Gastroesophageal sphincter (tissue), 4 donors: Measurements from ENCODE around the gene LAMB4. TPM values are rescaled to one million over a fixed set of nuclear protein-coding genes. Genes with fewer than 3 reads are reported as not detected.

Experiments
- ATAC-seq: fragments of 150-250 bp; one replicate; pipeline ENCODE4 v1.9.1; 2016; ENCODE audit warnings: mild to moderate bottlenecking, moderate library complexity
- H3K27ac ChIP-seq, 4 donors: fragments of 200-600 bp; sonication (generic) in 3 of 4; 1 replicate in 3 of 4; 2 replicates in 1 of 4; pipeline ENCODE4 v1.5.1; 2016 to 2019
- H3K27me3 ChIP-seq: fragments of 200-600 bp; sonication (generic); one replicate; pipeline ENCODE4 v1.5.1; 2019
- H3K36me3 ChIP-seq, 2 donors: fragments of 200-600 bp; sonication (generic); one replicate each; pipeline ENCODE4 v1.5.1; 2019; ENCODE audit warnings: control low read depth in 1 of 2
- H3K4me1 ChIP-seq, 3 donors: fragments of 200-600 bp; sonication (generic); 1 replicate in 2 of 3; 2 replicates in 1 of 3; pipeline ENCODE4 v1.5.1; 2016 to 2019; ENCODE audit warnings: control low read depth in 2 of 3
- H3K4me3 ChIP-seq, 2 donors: fragments of 200-600 bp; sonication (generic); one replicate each; pipeline ENCODE4 v1.5.1; 2019; ENCODE audit warnings: mild to moderate bottlenecking in 1 of 2, moderate library complexity in 1 of 2
- H3K9me3 ChIP-seq, 3 donors: fragments of 200-600 bp; sonication (generic); one replicate each; pipeline ENCODE4 v1.5.1; 2017 to 2019; ENCODE audit warnings: control low read depth in 2 of 3
- EP300 ChIP-seq: sonication (generic); formaldehyde crosslinking; IDR thresholded peaks from one replicate; pipeline ENCODE4 v1.6.1; 2017; ENCODE audit warnings: antibody characterized with exemption, mild to moderate bottlenecking
- POLR2A ChIP-seq, 2 donors: fragments of 450-650 bp; IDR thresholded peaks; one replicate each; pipeline ENCODE4 v1.6.1; 2017; ENCODE audit warnings: antibody characterized with exemption in 2 of 2, mild to moderate bottlenecking in 2 of 2, moderate library complexity in 1 of 2
- POLR2AphosphoS5 ChIP-seq: sonication (generic); formaldehyde crosslinking; IDR thresholded peaks from one replicate; pipeline ENCODE4 v1.6.1; 2017; ENCODE audit warnings: antibody characterized with exemption
- WGBS, 2 donors: methylation state at CpG; one replicate each; pipeline ENCODE4 v1.1.5; 2018; ENCODE audit warnings: low coverage in 1 of 2; 5-methylcytosine and 5-hydroxymethylcytosine counted together
- total RNA-seq, 4 donors: library from RNA; depleted of rRNA; stranded (reverse); fragments of >200 nt; gene quantifications; one replicate each; pipeline ENCODE4 v1.1.0, GENCODE V29; 2016
- TF ChIP-seq, protein P1 (sequence below), 4 experiments: fragments of 200-600 bp in 2 of 4; fragments of 450-650 bp in 2 of 4; sonication (generic) in 1 of 4; IDR thresholded peaks; one replicate each; pipeline ENCODE4 v1.5.1; 2017 to 2019; ENCODE audit warnings: antibody characterized with exemption in 4 of 4, mild to moderate bottlenecking in 2 of 4, moderate library complexity in 2 of 4

LAMB4 gene
- total RNA-seq, 4 donors from 2014 or later, result 0.23 to 0.82 TPM; not detected in 2

DNA sequence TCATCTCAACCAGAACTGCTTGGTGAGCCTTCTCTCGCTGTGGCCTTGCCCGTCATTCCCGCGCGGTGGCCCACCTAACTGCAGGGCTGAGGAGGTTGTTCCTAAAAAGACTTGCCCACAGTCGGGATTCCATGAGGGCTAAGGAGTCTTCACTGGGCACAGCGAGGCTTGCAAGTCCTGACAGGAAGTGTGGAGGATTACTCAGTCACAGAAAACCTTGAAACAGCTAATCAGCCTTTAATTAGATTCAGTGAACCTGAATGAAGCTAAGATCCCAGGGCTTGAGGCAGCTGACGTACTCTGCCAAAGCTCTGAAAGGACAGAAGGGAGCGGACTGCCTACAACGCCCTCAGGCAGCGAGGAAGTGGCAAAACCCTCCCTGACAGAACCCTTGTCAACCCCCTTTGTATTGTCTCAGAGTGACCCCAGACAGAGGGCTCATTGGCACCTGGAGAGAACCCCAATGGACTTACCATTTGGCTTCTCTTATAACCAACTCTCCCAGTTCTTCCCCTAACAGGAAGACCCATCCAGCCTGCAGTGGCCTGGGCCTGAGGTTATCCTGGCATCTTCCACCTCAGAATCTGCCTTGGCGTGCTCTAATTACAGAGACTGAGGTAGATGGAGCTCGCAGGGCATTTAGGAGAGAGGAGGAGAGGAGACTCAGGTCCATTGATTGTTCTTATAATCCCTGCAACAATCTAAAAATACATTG lies 2.5 kb upstream of the LAMB4 start:
- Histone ChIP-seq H3K27me3 (no peaks in the 10 kb centered on the region), H3K4me3 (no peak overlapping the region), H3K4me1 (no peaks in the 10 kb centered on the region), H3K36me3 (no peaks in the 10 kb centered on the region), H3K9me3 (no peaks in the 10 kb centered on the region), H3K27ac (no peak overlapping the region)
- WGBS, 2 donors, result 90 to 100% methylated on average over 3 to 5 of the region's 13 CpGs
- ATAC-seq, result no peak
- TF ChIP-seq EP300 (no peak), POLR2A (IDR thresholded peaks at IDR 0.05) (no peak), POLR2AphosphoS5 (no peak)
- TF ChIP-seq, protein P1, sequence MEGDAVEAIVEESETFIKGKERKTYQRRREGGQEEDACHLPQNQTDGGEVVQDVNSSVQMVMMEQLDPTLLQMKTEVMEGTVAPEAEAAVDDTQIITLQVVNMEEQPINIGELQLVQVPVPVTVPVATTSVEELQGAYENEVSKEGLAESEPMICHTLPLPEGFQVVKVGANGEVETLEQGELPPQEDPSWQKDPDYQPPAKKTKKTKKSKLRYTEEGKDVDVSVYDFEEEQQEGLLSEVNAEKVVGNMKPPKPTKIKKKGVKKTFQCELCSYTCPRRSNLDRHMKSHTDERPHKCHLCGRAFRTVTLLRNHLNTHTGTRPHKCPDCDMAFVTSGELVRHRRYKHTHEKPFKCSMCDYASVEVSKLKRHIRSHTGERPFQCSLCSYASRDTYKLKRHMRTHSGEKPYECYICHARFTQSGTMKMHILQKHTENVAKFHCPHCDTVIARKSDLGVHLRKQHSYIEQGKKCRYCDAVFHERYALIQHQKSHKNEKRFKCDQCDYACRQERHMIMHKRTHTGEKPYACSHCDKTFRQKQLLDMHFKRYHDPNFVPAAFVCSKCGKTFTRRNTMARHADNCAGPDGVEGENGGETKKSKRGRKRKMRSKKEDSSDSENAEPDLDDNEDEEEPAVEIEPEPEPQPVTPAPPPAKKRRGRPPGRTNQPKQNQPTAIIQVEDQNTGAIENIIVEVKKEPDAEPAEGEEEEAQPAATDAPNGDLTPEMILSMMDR (IDR thresholded peaks at IDR 0.05), result no peak

DNA sequence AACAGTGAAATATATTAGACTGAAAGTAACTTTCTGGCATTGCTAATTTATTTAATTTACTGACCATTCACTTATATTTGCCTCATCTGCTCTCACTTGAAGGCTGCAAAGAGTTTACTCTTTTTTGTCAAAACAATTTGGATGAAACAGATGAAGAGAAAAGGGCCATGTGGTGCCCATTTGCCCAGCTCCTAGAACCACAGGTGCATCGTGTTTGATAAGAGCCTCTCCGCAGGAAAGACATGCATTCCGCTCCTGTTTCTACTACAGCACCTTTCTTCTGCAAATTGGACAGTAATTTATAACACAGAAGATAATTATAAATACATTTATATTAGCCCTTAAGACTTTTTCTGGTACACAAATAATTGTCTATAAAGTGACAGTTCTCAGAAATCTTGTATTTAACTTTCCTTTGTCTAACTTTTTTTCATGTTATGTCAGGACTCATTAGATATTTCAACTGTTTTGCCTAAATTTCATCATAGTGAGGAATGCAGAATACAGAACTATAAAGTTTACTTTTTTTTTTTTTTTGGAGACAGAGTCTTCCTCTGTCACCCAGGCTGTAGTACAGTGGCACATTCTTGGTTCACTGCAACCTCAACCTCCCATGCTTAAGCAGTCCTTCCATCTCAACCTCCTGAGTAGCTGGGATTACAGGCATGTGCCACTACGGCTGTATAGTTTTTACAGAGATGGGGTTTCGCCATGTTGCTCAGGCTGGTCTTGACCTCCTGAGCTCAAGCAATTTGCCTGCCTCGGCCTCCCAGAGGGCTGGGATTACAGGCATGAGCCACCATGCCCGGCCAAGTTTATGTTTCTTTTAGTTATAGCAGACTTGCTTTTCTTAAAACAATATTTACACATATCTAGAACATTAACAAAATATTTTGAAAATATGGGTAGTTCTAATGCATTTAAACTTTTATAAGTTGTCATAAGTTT lies 869 bp downstream of the LAMB4 start:
- no peak overlapping the region for H3K27ac ChIP-seq
- 64 to 84% methylated on average over 6 to 7 of the region's 7 CpGs for WGBS, 2 donors
- TF ChIP-seq EP300 (no peak), POLR2AphosphoS5 (no peak), POLR2A (IDR thresholded peaks at IDR 0.05) (no peak)
- TF ChIP-seq, protein P1 (IDR thresholded peaks at IDR 0.05), result no peak
- no peak for ATAC-seq
- no peaks in the 10 kb centered on the region for H3K9me3 ChIP-seq
- H3K4me1 ChIP-seq, result no peaks in the 10 kb centered on the region
- no peaks in the 10 kb centered on the region for H3K27me3 ChIP-seq
- H3K4me3 ChIP-seq, result no peak overlapping the region
- no peaks in the 10 kb centered on the region for H3K36me3 ChIP-seq

DNA sequence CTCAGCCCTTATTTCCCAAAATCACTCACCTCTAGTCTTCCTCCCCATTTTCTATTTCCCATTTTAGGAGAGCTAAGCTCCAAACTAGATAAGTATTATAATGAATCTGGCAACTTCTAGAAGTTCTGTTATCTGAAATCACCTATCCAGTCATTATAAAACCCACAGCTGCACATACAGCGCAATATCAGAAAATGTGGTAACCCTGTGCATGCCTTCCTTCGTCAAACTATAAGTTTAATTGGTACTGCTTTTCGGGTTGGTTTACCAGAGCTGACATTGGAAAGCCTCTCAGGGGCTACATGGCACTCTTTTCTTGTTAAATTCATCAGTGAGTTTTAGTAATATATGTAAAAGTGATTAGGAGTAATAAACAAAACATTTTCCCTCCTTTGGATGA lies 1.6 kb downstream of the LAMB4 start:
- H3K4me1 ChIP-seq, result no peaks in the 10 kb centered on the region
- TF ChIP-seq POLR2A (IDR thresholded peaks at IDR 0.05) (no peak), EP300 (no peak), POLR2AphosphoS5 (no peak)
- TF ChIP-seq, protein P1 (IDR thresholded peaks at IDR 0.05), result no peak
- 54 to 79% methylated on average over 3 of the region's 3 CpGs for WGBS, 2 donors
- ATAC-seq, result no peak
- no peak overlapping the region for H3K4me3 ChIP-seq
- H3K9me3 ChIP-seq, result no peaks in the 10 kb centered on the region
- H3K27ac ChIP-seq, result no peak overlapping the region
- no peaks in the 10 kb centered on the region for H3K27me3 ChIP-seq
- no peaks in the 10 kb centered on the region for H3K36me3 ChIP-seq

DNA sequence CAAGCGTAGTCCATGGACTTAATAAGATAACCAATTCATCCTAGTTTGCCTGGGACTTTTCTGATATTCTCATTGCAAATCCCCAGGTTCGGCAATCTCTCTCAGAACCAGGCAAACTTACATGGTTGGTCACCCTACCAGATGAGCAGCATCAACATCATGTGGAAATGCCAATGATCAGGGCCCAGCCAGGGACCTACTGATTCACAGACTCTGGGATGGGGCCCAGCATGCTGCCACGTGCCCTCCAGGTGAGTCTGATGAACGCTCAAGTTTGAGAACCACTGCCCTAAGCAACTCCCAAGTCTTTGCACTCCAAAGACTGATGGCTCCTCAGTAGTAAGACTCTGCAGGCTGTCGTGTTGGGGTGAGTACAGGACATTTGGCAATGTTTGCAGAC lies 2.7 kb downstream of the LAMB4 start:
- 86 to 100% methylated on average over 1 to 5 of the region's 5 CpGs for WGBS, 2 donors
- no peak overlapping the region for H3K27ac ChIP-seq
- no peaks in the 10 kb centered on the region for H3K9me3 ChIP-seq
- no peaks in the 10 kb centered on the region for H3K27me3 ChIP-seq
- no peak for ATAC-seq
- TF ChIP-seq POLR2A (IDR thresholded peaks at IDR 0.05) (no peak), POLR2AphosphoS5 (no peak), EP300 (no peak)
- TF ChIP-seq, protein P1 (IDR thresholded peaks at IDR 0.05), result no peak
- H3K4me3 ChIP-seq, result no peak overlapping the region
- no peaks in the 10 kb centered on the region for H3K4me1 ChIP-seq
- no peaks in the 10 kb centered on the region for H3K36me3 ChIP-seq
